ENCODE measurements around the gene RNASE13.
"Not testable (repeated sequence)": the region's sequence is repeated elsewhere in the genome, so short reads cannot be mapped to it uniquely, and the experiment has no call there.

The RNASE13 gene

DNA sequence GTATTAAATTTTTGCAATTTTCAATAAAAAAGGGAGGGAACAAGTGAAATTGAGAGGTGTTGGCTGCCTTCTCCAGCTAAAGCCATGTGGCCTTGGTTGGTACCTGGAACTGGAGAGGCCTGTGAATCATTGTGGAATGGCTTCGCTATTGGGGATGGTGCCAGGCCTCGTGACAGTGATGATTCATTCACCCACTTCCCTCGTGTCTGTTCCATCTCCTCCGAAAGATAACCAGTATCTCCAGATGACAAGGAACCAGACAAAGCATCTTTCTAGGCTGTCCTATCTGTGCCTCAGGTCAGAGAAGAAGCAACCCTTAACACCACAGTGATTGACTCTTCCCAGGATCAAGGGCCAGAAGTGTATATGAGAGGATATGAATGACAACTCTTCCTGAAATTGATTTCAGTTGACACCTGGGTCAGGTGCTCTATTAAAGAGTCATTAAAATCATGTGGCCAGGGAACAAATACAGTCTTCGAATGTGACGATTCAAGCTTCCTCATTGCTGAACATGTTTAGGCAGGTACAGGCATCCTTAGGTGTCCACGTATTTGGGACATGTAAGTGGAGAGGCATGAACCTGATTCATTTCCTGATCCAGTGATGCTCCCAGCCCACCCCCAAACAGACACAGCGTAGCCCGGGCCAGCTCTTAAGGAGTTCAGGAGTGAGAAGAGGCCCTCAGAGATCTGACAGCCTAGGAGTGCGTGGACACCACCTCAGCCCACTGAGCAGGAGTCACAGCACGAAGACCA is 7.2 kb upstream of the RNASE13 start, which contains the start of gene RNASE7:
Gene RNASE7, plus strand, starts transcription at position 687 of the 758 bp plus-strand sequence. CDS start 631 bp downstream, outside the sequence.
- no peak for DNase-seq (ENCODE audit: low read depth)

GRCh38 chr14:21040941-21041340 is 6.3 kb upstream of the RNASE13 start:
- not testable (repeated sequence) for DNase-seq (ENCODE audit: low read depth)

GRCh38 chr14:21040370-21040925 is 5.8 kb upstream of the RNASE13 start:
- no peak for DNase-seq (ENCODE audit: low read depth)

DNA sequence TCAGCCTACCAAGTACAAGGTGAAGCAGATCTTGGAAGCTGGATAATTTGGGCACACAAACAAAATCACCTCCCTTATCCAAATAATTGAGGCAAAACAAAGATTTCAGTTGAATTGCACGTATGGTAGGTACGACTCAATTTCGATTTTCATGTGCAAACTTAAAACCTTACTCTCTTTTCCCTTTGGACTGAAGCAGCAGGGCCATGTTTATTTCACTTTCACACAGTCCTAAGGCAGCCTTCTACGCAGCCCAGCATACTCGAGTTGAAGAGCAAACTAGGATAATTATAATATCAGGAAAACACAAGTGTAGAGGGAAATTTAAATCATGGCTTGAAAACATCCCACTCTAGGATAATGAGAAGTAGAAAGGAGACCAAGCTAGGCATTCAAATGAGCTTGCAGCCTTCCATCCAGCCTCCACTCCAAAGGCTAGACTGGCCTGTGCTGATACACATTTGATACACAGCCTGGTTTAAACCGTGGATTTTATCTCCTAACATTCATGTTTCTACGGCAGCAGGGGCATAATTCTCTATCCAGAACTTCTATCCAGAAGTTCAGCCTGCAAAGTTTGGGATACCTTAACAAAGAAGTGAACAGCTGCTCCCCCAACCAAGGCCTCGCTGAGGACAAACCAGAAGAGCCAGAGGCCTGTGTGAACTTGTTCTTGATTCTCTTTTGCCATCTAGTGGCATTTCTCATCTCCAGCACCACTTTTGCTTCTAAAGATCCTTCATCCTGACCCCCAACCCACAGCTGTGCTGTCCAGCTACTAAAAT is 5.2 kb upstream of the RNASE13 start:
- no peak for DNase-seq (ENCODE audit: low read depth)

- no peak for DNase-seq (ENCODE audit: low read depth)
Observed at GRCh38 chr14:21038441-21039422, 4.1 kb upstream of the RNASE13 start.

- DNase-seq (ENCODE audit: low read depth), result no peak
Observed at GRCh38 chr14:21037156-21037555, 2.5 kb upstream of the RNASE13 start.

GRCh38 chr14:21036751-21037150 is 2.1 kb upstream of the RNASE13 start:
- DNase-seq (ENCODE audit: low read depth), result no peak

GRCh38 chr14:21033133-21033698 is 1.4 kb downstream of the RNASE13 start:
- no peak for DNase-seq (ENCODE audit: low read depth)

- no peak for DNase-seq (ENCODE audit: low read depth)
Observed at GRCh38 chr14:21032326-21033132, 2.1 kb downstream of the RNASE13 start.

DNA sequence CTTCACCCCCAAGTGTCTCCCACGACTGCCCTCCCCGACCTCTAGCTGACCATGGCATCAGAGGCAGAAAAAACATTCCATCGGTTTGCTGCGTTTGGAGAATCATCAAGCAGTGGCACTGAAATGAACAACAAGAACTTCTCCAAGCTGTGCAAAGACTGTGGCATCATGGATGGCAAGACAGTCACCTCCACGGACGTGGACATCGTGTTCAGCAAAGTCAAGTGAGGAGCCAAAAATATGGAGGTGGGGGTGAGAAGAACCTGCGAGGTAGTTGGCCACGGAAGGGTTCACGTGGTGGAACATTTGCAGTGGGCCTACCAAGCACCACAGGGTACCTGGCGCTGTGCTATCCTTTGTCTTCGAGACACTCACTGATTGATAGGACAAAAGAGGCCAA is 4.1 kb downstream of the RNASE13 start:
- DNase-seq (ENCODE audit: low read depth), result no peak

GRCh38 chr14:21029917-21030316 is 4.7 kb downstream of the RNASE13 start, which contains the start of gene TPPP2:
TSS of gene TPPP2 (plus strand) at chr14:21030217. CDS start at chr14:21030582, 365 bp downstream.
- no peak for DNase-seq (ENCODE audit: low read depth)

GRCh38 chr14:21026988-21027315 is 7.7 kb downstream of the RNASE13 start:
- DNase-seq (ENCODE audit: low read depth), result no peak

- no peak for DNase-seq (ENCODE audit: low read depth)
Observed at GRCh38 chr14:21026274-21026987, 8.2 kb downstream of the RNASE13 start.

- no peak for DNase-seq (ENCODE audit: low read depth)
Observed at GRCh38 chr14:21025371-21026273, 9.0 kb downstream of the RNASE13 start.

- DNase-seq (ENCODE audit: low read depth), result peak; percentile 63
Observed at GRCh38 chr14:21024585-21025370, 9.8 kb downstream of the RNASE13 start, which contains the start of gene NDRG2. TSS of gene NDRG2 (minus strand) at chr14:21025061. CDS start at chr14:21023315, 1,746 bp downstream.

DNA sequence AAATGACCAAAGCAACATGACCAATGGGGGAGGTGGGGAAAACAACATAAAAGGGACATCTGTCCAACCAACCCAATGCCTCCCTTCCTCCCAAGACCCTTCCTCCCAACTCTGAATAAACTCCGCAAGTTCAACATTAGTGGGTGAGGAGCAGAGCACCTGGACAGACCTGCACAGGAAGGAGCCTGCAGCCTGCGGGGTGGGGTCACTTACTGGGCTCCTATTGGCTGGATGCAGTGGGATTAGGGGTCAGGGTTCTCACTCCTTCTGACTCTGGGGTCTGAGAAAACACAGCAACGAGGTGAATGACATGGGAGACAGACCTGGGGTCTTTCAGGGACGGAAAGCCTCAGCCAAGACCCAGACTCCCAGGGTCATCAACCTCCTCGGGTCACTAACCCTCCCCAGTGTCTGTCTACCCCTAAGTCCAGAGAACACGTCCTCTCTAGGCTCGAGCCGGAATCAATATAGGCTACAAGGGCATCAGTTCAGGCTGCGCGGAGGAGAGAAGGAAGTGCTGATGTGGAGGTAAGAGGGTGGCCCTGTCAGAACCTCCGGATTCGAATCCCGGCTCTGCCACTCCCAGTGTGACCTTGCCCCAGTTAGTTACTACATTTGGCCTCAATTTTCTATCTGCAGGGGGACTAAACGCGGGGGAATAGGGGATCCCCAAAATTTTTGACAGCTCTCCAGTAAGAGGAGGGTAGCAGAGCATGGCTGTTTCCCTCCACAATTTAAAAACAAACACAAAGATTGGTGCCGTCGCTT is 10.6 kb downstream of the RNASE13 start:
- DNase-seq (ENCODE audit: low read depth), result no peak

DNA sequence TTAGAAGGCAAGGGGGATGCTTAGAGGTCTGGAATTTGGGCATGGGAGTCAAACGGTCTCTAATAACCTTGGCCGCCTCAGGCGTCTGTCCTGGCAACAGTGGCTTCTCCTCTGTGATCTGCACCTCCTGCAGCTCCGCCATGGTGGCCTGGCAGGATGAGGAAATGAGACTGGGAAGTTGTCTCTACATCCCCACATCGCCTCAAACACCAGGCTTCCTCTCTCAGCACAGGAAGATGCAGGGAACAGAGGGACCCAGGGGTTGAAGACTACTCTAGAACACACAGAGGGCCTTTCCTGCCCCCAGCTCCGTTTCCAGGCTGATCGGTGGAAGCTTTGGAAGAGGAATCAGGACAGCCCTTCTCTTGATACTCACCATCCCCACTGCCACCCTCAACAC is 11.4 kb downstream of the RNASE13 start:
- no peak for DNase-seq (ENCODE audit: low read depth)
